Mononuclear cell (primary cell): ENCODE measurements around the gene RAD51B. TPM values are rescaled to one million over a fixed set of nuclear protein-coding genes. Genes with fewer than 3 reads are reported as not detected.

ENCODE experiments used
- H3K27me3 ChIP-seq: 2 replicates; pipeline ENCODE4 v1.6.0; 2011; ENCODE audit warnings: low read length, control low read depth; ENCODE audit not compliant: insufficient read depth
- H3K4me1 ChIP-seq: 2 replicates; pipeline ENCODE4 v1.5.1; 2011; ENCODE audit warnings: mild to moderate bottlenecking, low read length, control low read depth; ENCODE audit not compliant: insufficient read depth
- H3K4me3 ChIP-seq: 2 replicates; pipeline ENCODE4 v1.5.1; 2011; ENCODE audit warnings: mild to moderate bottlenecking, low read length, moderate library complexity
- H3K9me3 ChIP-seq: 2 replicates; pipeline ENCODE4 v1.5.1; 2011; ENCODE audit warnings: low read depth, mild to moderate bottlenecking, control low read depth, low read length
- total RNA-seq: library from RNA; depleted of rRNA; stranded (reverse); fragments of >200 nt; gene quantifications from one replicate; pipeline ENCODE4 v1.2.3, GENCODE V29; 2012

Gene RAD51B
- total RNA-seq, 1 donor: 21.4 TPM

- H3K4me3 ChIP-seq: no peak overlapping the region
- no peaks in the 10 kb centered on the region for H3K27me3 ChIP-seq
- H3K4me1 ChIP-seq: peaks cover 60% of the 10 kb centered on the region
- no peaks in the 10 kb centered on the region for H3K9me3 ChIP-seq
These were observed 869.3 kb downstream of the RAD51B start for GRCh38 chr14:68688872-68689371.

- peaks cover 60% of the 10 kb centered on the region for H3K4me1 ChIP-seq
These were observed 869.9 kb downstream of the RAD51B start for GRCh38 chr14:68689511-68689910.

GRCh38 chr14:68690089-68690958 lies 870.7 kb downstream of the RAD51B start:
- no peak overlapping the region for H3K4me3 ChIP-seq
- H3K27me3 ChIP-seq: no peaks in the 10 kb centered on the region
- no peaks in the 10 kb centered on the region for H3K9me3 ChIP-seq
- H3K4me1 ChIP-seq: peaks cover 60% of the 10 kb centered on the region

More at GRCh38 chr14:68689511-68689910, 869.9 kb downstream of the RAD51B start:
- no peak overlapping the region for H3K4me3 ChIP-seq
- H3K9me3 ChIP-seq: no peaks in the 10 kb centered on the region
- no peaks in the 10 kb centered on the region for H3K27me3 ChIP-seq

GRCh38 chr14:68691031-68691791 lies 871.6 kb downstream of the RAD51B start:
- Histone ChIP-seq H3K9me3 (no peaks in the 10 kb centered on the region), H3K4me1 (peaks cover 60% of the 10 kb centered on the region), H3K4me3 (no peak overlapping the region), H3K27me3 (no peaks in the 10 kb centered on the region)

GRCh38 chr14:68691792-68692118 lies 872.2 kb downstream of the RAD51B start:
- peaks cover 54% of the 10 kb centered on the region for H3K4me1 ChIP-seq
- no peaks in the 10 kb centered on the region for H3K27me3 ChIP-seq
- H3K9me3 ChIP-seq: no peaks in the 10 kb centered on the region

GRCh38 chr14:68692216-68692615 lies 872.6 kb downstream of the RAD51B start:
- H3K9me3 ChIP-seq: no peaks in the 10 kb centered on the region
- no peaks in the 10 kb centered on the region for H3K27me3 ChIP-seq
- no peak overlapping the region for H3K4me3 ChIP-seq
- H3K4me1 ChIP-seq: peaks cover 54% of the 10 kb centered on the region

More at GRCh38 chr14:68691792-68692118, 872.2 kb downstream of the RAD51B start:
- no peak overlapping the region for H3K4me3 ChIP-seq

GRCh38 chr14:68692916-68693771 lies 873.6 kb downstream of the RAD51B start:
- no peaks in the 10 kb centered on the region for H3K27me3 ChIP-seq
- no peak overlapping the region for H3K4me3 ChIP-seq
- peaks cover 54% of the 10 kb centered on the region for H3K4me1 ChIP-seq
- no peaks in the 10 kb centered on the region for H3K9me3 ChIP-seq

GRCh38 chr14:68693926-68694325 lies 874.3 kb downstream of the RAD51B start:
- H3K4me1 ChIP-seq: peaks cover 49% of the 10 kb centered on the region
- no peaks in the 10 kb centered on the region for H3K27me3 ChIP-seq

GRCh38 chr14:68694516-68695235 lies 875.1 kb downstream of the RAD51B start:
- H3K4me1 ChIP-seq: peaks cover 42% of the 10 kb centered on the region

More at GRCh38 chr14:68693926-68694325, 874.3 kb downstream of the RAD51B start:
- H3K4me3 ChIP-seq: no peak overlapping the region
- no peaks in the 10 kb centered on the region for H3K9me3 ChIP-seq

GRCh38 chr14:68695326-68695768 lies 875.8 kb downstream of the RAD51B start:
- no peak overlapping the region for H3K4me3 ChIP-seq
- no peaks in the 10 kb centered on the region for H3K9me3 ChIP-seq
- peaks cover 40% of the 10 kb centered on the region for H3K4me1 ChIP-seq
- H3K27me3 ChIP-seq: no peaks in the 10 kb centered on the region

More at GRCh38 chr14:68694516-68695235, 875.1 kb downstream of the RAD51B start:
- H3K4me3 ChIP-seq: no peak overlapping the region
- H3K9me3 ChIP-seq: no peaks in the 10 kb centered on the region
- no peaks in the 10 kb centered on the region for H3K27me3 ChIP-seq

- Histone ChIP-seq H3K27me3 (no peaks in the 10 kb centered on the region), H3K9me3 (no peaks in the 10 kb centered on the region), H3K4me3 (no peak overlapping the region), H3K4me1 (peaks cover 40% of the 10 kb centered on the region)
These were observed 876.3 kb downstream of the RAD51B start for GRCh38 chr14:68695856-68696255.

GRCh38 chr14:68696266-68696665 lies 876.7 kb downstream of the RAD51B start:
- H3K9me3 ChIP-seq: no peaks in the 10 kb centered on the region
- H3K27me3 ChIP-seq: no peaks in the 10 kb centered on the region
- peaks cover 40% of the 10 kb centered on the region for H3K4me1 ChIP-seq
- no peak overlapping the region for H3K4me3 ChIP-seq

GRCh38 chr14:68696721-68697495 lies 877.3 kb downstream of the RAD51B start:
- no peaks in the 10 kb centered on the region for H3K27me3 ChIP-seq
- no peaks in the 10 kb centered on the region for H3K9me3 ChIP-seq
- H3K4me1 ChIP-seq: peaks cover 40% of the 10 kb centered on the region
- no peak overlapping the region for H3K4me3 ChIP-seq
